ENCODE results near the gene PRMT7.

Gene PRMT7

DNA sequence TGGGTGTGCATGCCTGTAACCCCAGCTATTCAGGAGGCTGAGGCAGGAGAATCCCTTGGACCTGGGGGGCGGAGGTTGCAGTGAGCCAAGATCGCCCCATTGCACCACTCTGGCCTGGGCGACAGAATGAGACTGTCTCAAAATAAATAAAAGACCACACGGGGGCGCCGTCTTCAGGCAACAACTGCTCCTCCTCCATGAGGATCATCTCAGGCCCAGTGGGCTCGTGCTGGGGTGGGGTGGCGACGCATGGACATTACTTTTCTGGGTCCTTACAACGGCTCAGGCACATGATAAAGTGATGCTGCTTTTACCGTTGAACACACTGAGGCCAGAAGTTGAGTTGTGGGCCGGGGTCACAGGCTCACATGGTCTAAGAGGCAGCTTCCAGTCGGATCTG lies 56.2 kb downstream of the PRMT7 start:
- DNase-seq, result peak; percentile 74
- no peak overlapping the region for H2AK5ac ChIP-seq (ENCODE audit: low read length)

DNA sequence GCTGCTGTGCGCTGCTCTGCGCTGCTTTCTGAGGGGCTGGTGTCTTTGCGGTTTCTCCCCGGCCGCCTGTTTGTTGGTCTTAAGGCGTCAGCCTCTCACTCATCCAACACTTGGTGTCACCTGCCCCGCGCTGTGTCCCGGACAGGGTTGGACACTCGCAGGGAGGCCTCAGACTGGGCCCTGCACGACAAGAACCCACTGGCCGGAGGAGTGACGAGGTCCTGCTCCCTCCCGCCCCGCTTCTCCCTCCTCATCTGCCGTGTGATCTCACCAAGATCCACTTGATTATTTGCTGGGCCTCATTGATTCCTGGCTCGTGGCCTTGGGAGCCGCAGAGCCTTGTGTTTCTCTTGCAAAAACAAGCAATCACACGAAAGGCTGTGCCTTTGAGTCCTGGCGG lies 56.6 kb downstream of the PRMT7 start:
- no CpG with 5 or more reads among the region's 20 CpGs for WGBS (ENCODE audit: extremely low coverage, insufficient coverage, low lambda C conversion rate)
- H3K4me3 ChIP-seq (ENCODE audit: low read length), result no peak overlapping the region
- H3K79me1 ChIP-seq (ENCODE audit: low read length), result no peaks in the 10 kb centered on the region
- H3K9ac ChIP-seq (ENCODE audit: low read length), result no peak overlapping the region
- no peak overlapping the region for H3K56ac ChIP-seq (ENCODE audit: low read length)
- H3K23ac ChIP-seq (ENCODE audit: low read length), result no peak overlapping the region
- no peak overlapping the region for H4K5ac ChIP-seq (ENCODE audit: low read length)
- H3K79me2 ChIP-seq (ENCODE audit: control insufficient read depth, insufficient read depth, low read length), result no peaks in the 10 kb centered on the region
- no peaks in the 10 kb centered on the region for H3K36me3 ChIP-seq (ENCODE audit: control insufficient read depth, insufficient read depth, low read length)
- no peaks in the 10 kb centered on the region for H3K27me3 ChIP-seq (ENCODE audit: insufficient read depth, low read length, poor library complexity)
- no peak overlapping the region for H3K27ac ChIP-seq (ENCODE audit: low read depth, low read length)
- no peak overlapping the region for H2BK15ac ChIP-seq (replicated peaks; ENCODE audit: low read depth)
- DNase-seq, result no peak
- H2AK5ac ChIP-seq (ENCODE audit: low read length), result no peak overlapping the region
- no peak overlapping the region for H4K8ac ChIP-seq (ENCODE audit: low read depth, low read length)
- no peaks in the 10 kb centered on the region for H3K4me1 ChIP-seq (ENCODE audit: control insufficient read depth, low read depth, low read length)
- no peak overlapping the region for H2BK5ac ChIP-seq (ENCODE audit: low read length)
- no peak overlapping the region for H3K18ac ChIP-seq (ENCODE audit: low read length)
- no peak overlapping the region for H3K4ac ChIP-seq (ENCODE audit: low read depth, low read length)
- no peak overlapping the region for H2BK120ac ChIP-seq (ENCODE audit: low read depth, low read length)
- H3K4me2 ChIP-seq (ENCODE audit: low read length), result no peak overlapping the region

More for the DNA sequence above, 56.2 kb downstream of the PRMT7 start:
- H4K5ac ChIP-seq (ENCODE audit: low read length), result no peak overlapping the region
- no peaks in the 10 kb centered on the region for H3K79me1 ChIP-seq (ENCODE audit: low read length)
- H3K18ac ChIP-seq (ENCODE audit: low read length), result no peak overlapping the region
- no peak overlapping the region for H4K8ac ChIP-seq (ENCODE audit: low read depth, low read length)
- no peak overlapping the region for H3K4ac ChIP-seq (ENCODE audit: low read depth, low read length)
- H3K4me3 ChIP-seq (ENCODE audit: low read length), result no peak overlapping the region
- no peak overlapping the region for H3K56ac ChIP-seq (ENCODE audit: low read length)
- no peak overlapping the region for H3K4me2 ChIP-seq (ENCODE audit: low read length)
- no peak overlapping the region for H2BK120ac ChIP-seq (ENCODE audit: low read depth, low read length)
- H3K36me3 ChIP-seq (ENCODE audit: control insufficient read depth, insufficient read depth, low read length), result no peaks in the 10 kb centered on the region
- no peaks in the 10 kb centered on the region for H3K27me3 ChIP-seq (ENCODE audit: insufficient read depth, low read length, poor library complexity)
- H2BK5ac ChIP-seq (ENCODE audit: low read length), result no peak overlapping the region
- no peak overlapping the region for H3K23ac ChIP-seq (ENCODE audit: low read length)
- H3K27ac ChIP-seq (ENCODE audit: low read depth, low read length), result no peak overlapping the region
- H3K4me1 ChIP-seq (ENCODE audit: control insufficient read depth, low read depth, low read length), result no peaks in the 10 kb centered on the region
- H2BK15ac ChIP-seq (replicated peaks; ENCODE audit: low read depth), result no peak overlapping the region
- no peaks in the 10 kb centered on the region for H3K79me2 ChIP-seq (ENCODE audit: control insufficient read depth, insufficient read depth, low read length)
- WGBS (ENCODE audit: extremely low coverage, insufficient coverage, low lambda C conversion rate), result no CpG with 5 or more reads among the region's 13 CpGs
- H3K9ac ChIP-seq (ENCODE audit: low read length), result no peak overlapping the region

DNA sequence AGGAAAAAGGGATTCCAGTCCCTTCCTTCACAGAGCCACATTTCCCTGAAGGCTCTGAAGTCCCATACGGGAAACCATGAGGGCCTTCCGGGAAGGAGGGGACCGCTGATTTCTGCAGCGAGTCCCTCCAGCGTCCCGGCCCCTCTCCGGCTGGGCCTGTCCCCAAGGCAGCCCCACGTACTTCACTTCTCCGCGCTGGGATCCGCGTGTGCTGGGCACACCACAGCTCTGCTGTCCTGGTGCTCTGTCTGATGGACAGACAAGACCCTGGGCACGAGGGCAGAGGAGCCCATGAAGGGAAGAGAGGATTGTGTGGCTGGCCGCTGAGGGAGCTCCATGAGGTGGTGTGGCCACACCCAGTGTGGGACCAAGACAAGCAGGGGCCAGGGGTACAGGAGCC lies 57.1 kb downstream of the PRMT7 start:
- Histone ChIP-seq H3K4ac (ENCODE audit: low read depth, low read length) (no peak overlapping the region), H3K23ac (ENCODE audit: low read length) (no peak overlapping the region), H3K18ac (ENCODE audit: low read length) (no peak overlapping the region), H3K4me3 (ENCODE audit: low read length) (no peak overlapping the region), H2AK5ac (ENCODE audit: low read length) (no peak overlapping the region), H3K36me3 (ENCODE audit: control insufficient read depth, insufficient read depth, low read length) (no peaks in the 10 kb centered on the region), H4K8ac (ENCODE audit: low read depth, low read length) (no peak overlapping the region), H3K56ac (ENCODE audit: low read length) (no peak overlapping the region), H3K79me1 (ENCODE audit: low read length) (no peaks in the 10 kb centered on the region), H3K9ac (ENCODE audit: low read length) (no peak overlapping the region), H4K5ac (ENCODE audit: low read length) (no peak overlapping the region), H2BK15ac (replicated peaks; ENCODE audit: low read depth) (no peak overlapping the region), H2BK120ac (ENCODE audit: low read depth, low read length) (no peak overlapping the region), H2BK5ac (ENCODE audit: low read length) (no peak overlapping the region), H3K27ac (ENCODE audit: low read depth, low read length) (no peak overlapping the region), H3K79me2 (ENCODE audit: control insufficient read depth, insufficient read depth, low read length) (no peaks in the 10 kb centered on the region), H3K4me1 (ENCODE audit: control insufficient read depth, low read depth, low read length) (no peaks in the 10 kb centered on the region), H3K27me3 (ENCODE audit: insufficient read depth, low read length, poor library complexity) (no peaks in the 10 kb centered on the region), H3K4me2 (ENCODE audit: low read length) (no peak overlapping the region)
- WGBS (ENCODE audit: extremely low coverage, insufficient coverage, low lambda C conversion rate), result no CpG with 5 or more reads among the region's 14 CpGs
- no peak for DNase-seq

DNA sequence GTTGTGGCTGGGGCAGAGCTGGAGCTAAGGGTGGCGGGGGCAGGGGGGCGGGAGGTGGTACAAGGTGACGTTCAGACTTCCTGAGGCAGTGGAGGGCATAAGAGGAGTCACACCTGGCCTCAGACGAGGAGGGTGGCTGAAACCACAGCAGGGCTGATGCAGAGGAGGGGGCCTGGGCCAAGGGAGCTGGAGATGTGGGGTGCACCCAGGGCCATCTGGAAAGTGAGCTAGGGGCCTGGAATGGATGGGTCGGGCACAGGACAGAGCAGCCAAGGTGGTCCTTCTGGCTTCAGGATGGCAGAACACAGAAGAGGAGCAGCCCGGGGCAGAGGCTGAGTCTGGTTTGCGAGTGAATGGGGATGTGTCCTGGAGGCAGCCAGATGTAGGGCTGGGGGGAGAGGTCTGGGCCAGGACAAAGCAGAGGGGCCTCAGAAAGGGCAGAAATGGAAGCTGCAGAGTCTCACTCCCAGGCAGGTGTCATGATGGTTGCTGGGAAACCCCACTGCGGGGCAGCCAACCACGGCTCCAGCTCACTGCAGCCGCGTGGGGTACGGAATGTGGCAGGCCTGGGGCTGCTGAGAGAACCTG lies 57.6 kb downstream of the PRMT7 start:
- Histone ChIP-seq H3K27ac (ENCODE audit: low read depth, low read length) (no peak overlapping the region), H3K9ac (ENCODE audit: low read length) (no peak overlapping the region), H3K4me2 (ENCODE audit: low read length) (no peak overlapping the region), H4K5ac (ENCODE audit: low read length) (no peak overlapping the region), H3K36me3 (ENCODE audit: control insufficient read depth, insufficient read depth, low read length) (no peaks in the 10 kb centered on the region), H3K23ac (ENCODE audit: low read length) (no peak overlapping the region), H2BK15ac (replicated peaks; ENCODE audit: low read depth) (no peak overlapping the region), H3K79me1 (ENCODE audit: low read length) (no peaks in the 10 kb centered on the region), H3K4me1 (ENCODE audit: control insufficient read depth, low read depth, low read length) (no peaks in the 10 kb centered on the region), H2BK5ac (ENCODE audit: low read length) (no peak overlapping the region), H3K27me3 (ENCODE audit: insufficient read depth, low read length, poor library complexity) (no peaks in the 10 kb centered on the region), H3K56ac (ENCODE audit: low read length) (no peak overlapping the region), H3K4me3 (ENCODE audit: low read length) (no peak overlapping the region), H3K79me2 (ENCODE audit: control insufficient read depth, insufficient read depth, low read length) (no peaks in the 10 kb centered on the region), H3K4ac (ENCODE audit: low read depth, low read length) (no peak overlapping the region), H4K8ac (ENCODE audit: low read depth, low read length) (no peak overlapping the region), H2BK120ac (ENCODE audit: low read depth, low read length) (no peak overlapping the region), H3K18ac (ENCODE audit: low read length) (no peak overlapping the region), H2AK5ac (ENCODE audit: low read length) (no peak overlapping the region)
- DNase-seq, result peak; percentile 37
- WGBS (ENCODE audit: extremely low coverage, insufficient coverage, low lambda C conversion rate), result no CpG with 5 or more reads among the region's 12 CpGs

DNA sequence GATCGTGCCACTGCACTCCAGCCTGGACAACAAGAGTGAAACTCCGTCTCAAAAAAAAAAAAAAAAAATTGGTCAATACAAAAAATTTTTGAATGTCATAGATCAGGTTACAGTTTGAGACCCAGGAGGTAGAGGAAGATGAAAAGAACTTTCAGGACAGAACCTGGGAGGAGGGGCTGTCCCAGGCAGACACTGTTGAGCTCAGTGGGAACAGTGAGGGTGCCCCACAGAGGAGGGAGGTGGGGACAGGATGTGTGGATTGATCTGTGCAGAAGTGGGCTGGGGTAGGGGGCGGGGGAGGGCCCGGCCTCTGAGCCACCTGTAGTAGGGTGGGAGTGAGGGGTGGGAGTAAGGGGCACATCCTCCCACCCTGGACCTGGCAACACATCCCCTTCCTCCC lies 58.3 kb downstream of the PRMT7 start:
- Histone ChIP-seq H3K18ac (ENCODE audit: low read length) (no peak overlapping the region), H3K9ac (ENCODE audit: low read length) (no peak overlapping the region), H3K79me2 (ENCODE audit: control insufficient read depth, insufficient read depth, low read length) (no peaks in the 10 kb centered on the region), H4K8ac (ENCODE audit: low read depth, low read length) (no peak overlapping the region), H3K27ac (ENCODE audit: low read depth, low read length) (no peak overlapping the region), H2AK5ac (ENCODE audit: low read length) (no peak overlapping the region), H3K36me3 (ENCODE audit: control insufficient read depth, insufficient read depth, low read length) (no peaks in the 10 kb centered on the region), H3K4me3 (ENCODE audit: low read length) (no peak overlapping the region), H3K23ac (ENCODE audit: low read length) (no peak overlapping the region), H3K4me2 (ENCODE audit: low read length) (no peak overlapping the region), H3K27me3 (ENCODE audit: insufficient read depth, low read length, poor library complexity) (no peaks in the 10 kb centered on the region), H4K5ac (ENCODE audit: low read length) (no peak overlapping the region), H2BK5ac (ENCODE audit: low read length) (no peak overlapping the region), H2BK15ac (replicated peaks; ENCODE audit: low read depth) (no peak overlapping the region), H3K4ac (ENCODE audit: low read depth, low read length) (no peak overlapping the region), H3K56ac (ENCODE audit: low read length) (no peak overlapping the region), H3K4me1 (ENCODE audit: control insufficient read depth, low read depth, low read length) (no peaks in the 10 kb centered on the region), H2BK120ac (ENCODE audit: low read depth, low read length) (no peak overlapping the region), H3K79me1 (ENCODE audit: low read length) (no peaks in the 10 kb centered on the region)
- no CpG with 5 or more reads among the region's 4 CpGs for WGBS (ENCODE audit: extremely low coverage, insufficient coverage, low lambda C conversion rate)
- no peak for DNase-seq

All from mesendoderm (in vitro differentiated cells).